Endothelial cell of umbilical vein (primary cell): ENCODE data around the gene RPL35. TPM values are rescaled to one million over a fixed set of nuclear protein-coding genes. Genes with fewer than 3 reads are reported as not detected.
A peak's percentile ranks its signal among the peaks of the same experiment; 100 is the strongest.

ENCODE experiments used
- BruUV-seq: library from RNA; stranded (reverse); fragments of 400-500 nt; replicated peaks from 2 replicates; lab custom pipeline; 2021; lab: Mats Ljungman, UMichigan
- CTCF ChIA-PET: fragments of 300-600, 350-600 bp; sonication (Branson Sonifier 250); formaldehyde crosslinking; loops from one replicate; lab custom pipeline; 2021; ENCODE audit warnings: antibody characterized with exemption, inconsistent platforms; lab: Charles Lee
- POLR2A ChIA-PET: fragments of 300-600, 350-600 bp; sonication (Branson Sonifier 250); formaldehyde crosslinking; loops from one replicate; lab custom pipeline; 2021; ENCODE audit warnings: antibody characterized with exemption, inconsistent platforms; lab: Charles Lee
- DNase-seq: peaks from one replicate; pipeline ENCODE4 v3.0.0-alpha.2; 2011; ENCODE audit warnings: low read depth, low spot score
- FAIRE-seq: peaks from 2 replicates; lab custom pipeline; 2011; peaks lifted over from hg19 to GRCh38; lab: Jason Lieb, UNC
- H2AFZ ChIP-seq: 2 replicates; pipeline ENCODE4 v1.6.0; 2012; ENCODE audit warnings: low read depth, low read length, control low read depth, inconsistent platforms
- H3K27ac ChIP-seq: 2 replicates; pipeline ENCODE4 v1.5.1; 2011; ENCODE audit warnings: low read depth, mild to moderate bottlenecking, control low read depth, low read length, moderate library complexity; ENCODE audit not compliant: insufficient read depth
- H3K27me3 ChIP-seq, 2 experiments: 2 replicates each; pipeline versions ENCODE4 v1.6.0 to v1.6.1; 2011; ENCODE audit warnings: low read length in 2 of 2, mixed read lengths in 1 of 2; ENCODE audit not compliant: control insufficient read depth in 2 of 2, insufficient read depth in 2 of 2
- H3K36me3 ChIP-seq, 2 experiments: 2 replicates in 1 of 2; 3 replicates in 1 of 2; pipeline ENCODE4 v1.5.1; 2011; ENCODE audit warnings: low read length in 2 of 2, mild to moderate bottlenecking in 1 of 2, moderate library complexity in 1 of 2; ENCODE audit not compliant: control insufficient read depth in 2 of 2, insufficient read depth in 2 of 2; ENCODE audit errors: extremely low read depth in 1 of 2
- H3K4me1 ChIP-seq: 3 replicates; pipeline ENCODE4 v1.5.1; 2011; ENCODE audit warnings: mild to moderate bottlenecking, low read length; ENCODE audit not compliant: control insufficient read depth, insufficient read depth; ENCODE audit errors: extremely low read depth
- H3K4me2 ChIP-seq: 2 replicates; pipeline ENCODE4 v1.6.1; 2011; ENCODE audit warnings: low read length, control low read depth, mixed read lengths; ENCODE audit not compliant: insufficient read depth
- H3K4me3 ChIP-seq, 3 experiments: fragments of 200-600 bp in 1 of 3; sonication (generic), shearing (Covaris generic) in 1 of 3; replicated peaks in 1 of 3; 2 replicates each; pipeline ENCODE4 v1.5.1; 2011 to 2016; ENCODE audit warnings: control low read depth in 3 of 3, low read length in 3 of 3, mild to moderate bottlenecking in 2 of 3, inconsistent platforms in 1 of 3, low read depth in 1 of 3, moderate library complexity in 1 of 3; ENCODE audit not compliant: insufficient read depth in 1 of 3
- H3K79me2 ChIP-seq: 2 replicates; pipeline ENCODE4 v1.6.0; 2012; ENCODE audit warnings: low read length, inconsistent platforms; ENCODE audit not compliant: control insufficient read depth, insufficient read depth
- H3K9ac ChIP-seq: replicated peaks from 2 replicates; pipeline ENCODE3; 2011; ENCODE audit warnings: low read length, control low read depth; ENCODE audit not compliant: insufficient read depth; ENCODE audit errors: extremely low read depth
- H3K9me1 ChIP-seq: replicated peaks from 3 replicates; pipeline ENCODE4 v1.6.0; 2011; ENCODE audit warnings: mild to moderate bottlenecking, low read length; ENCODE audit not compliant: control insufficient read depth, insufficient read depth; ENCODE audit errors: extremely low read depth
- H3K9me3 ChIP-seq: replicated peaks from 2 replicates; pipeline ENCODE4 v1.5.1; 2012; ENCODE audit warnings: low read length, inconsistent platforms; ENCODE audit not compliant: control insufficient read depth, insufficient read depth
- H4K20me1 ChIP-seq: replicated peaks from 2 replicates; pipeline ENCODE3; 2011; ENCODE audit warnings: mild to moderate bottlenecking, low read length; ENCODE audit not compliant: control insufficient read depth, insufficient read depth; ENCODE audit errors: extremely low read depth
- EZH2 ChIP-seq: IDR thresholded peaks from 2 replicates; pipeline ENCODE4 v1.6.1; 2012; ENCODE audit warnings: borderline replicate concordance, low read depth, mild to moderate bottlenecking, moderate library complexity, low read length, inconsistent platforms; ENCODE audit not compliant: severe bottlenecking
- FOS ChIP-seq: IDR thresholded peaks from 2 replicates; pipeline ENCODE4 v1.6.1; 2011; ENCODE audit warnings: mild to moderate bottlenecking, low read length, moderate library complexity, borderline replicate concordance; ENCODE audit not compliant: insufficient read depth
- GATA2 ChIP-seq: IDR thresholded peaks from 2 replicates; pipeline ENCODE4 v1.7.0; 2011; ENCODE audit warnings: low read depth, mild to moderate bottlenecking, moderate library complexity, mixed read lengths, low read length; ENCODE audit not compliant: insufficient read length, insufficient read depth
- JUN ChIP-seq: IDR thresholded peaks from 2 replicates; pipeline ENCODE4 v1.6.1; 2011; ENCODE audit warnings: borderline replicate concordance, low read depth; ENCODE audit not compliant: insufficient read length, insufficient read depth
- MYC ChIP-seq: IDR thresholded peaks from one replicate; pipeline ENCODE4 v1.6.1; 2011; ENCODE audit warnings: mild to moderate bottlenecking, low read depth, low read length
- POLR2A ChIP-seq: IDR thresholded peaks from 2 replicates; pipeline ENCODE4 v1.6.1; 2012; ENCODE audit warnings: low read depth, mild to moderate bottlenecking, control low read depth, low read length
- POLR2AphosphoS5 ChIP-seq: IDR thresholded peaks from 2 replicates; pipeline ENCODE4 v1.6.1; 2012; ENCODE audit warnings: low read depth, mild to moderate bottlenecking, control low read depth, low read length, moderate library complexity; ENCODE audit not compliant: insufficient read depth
- dilution Hi-C: fragments of 300-500 bp; cut with MboI; formaldehyde crosslinking; loops from one replicate; pipeline ENCODE4 v1.15.0; 2019; ENCODE audit warnings: low sequenced_read_pairs; ENCODE audit not compliant: extremely low pct_ligation_motif_present
- intact Hi-C: fragments of 100-400 bp; cut with micrococcal nuclease; formaldehyde crosslinking; loops from one replicate; pipeline ENCODE4 v1.10.0; 2022
- polyA plus RNA-seq, 4 experiments: library from polyadenylated mRNA; depleted of rRNA in 3 of 4; stranded (reverse) in 3 of 4; unstranded in 1 of 4; fragments of >200 nt; gene quantifications; 2 replicates each; pipeline versions ENCODE4 v1.2.1 to v1.2.3, GENCODE V29; 2011 to 2012; ENCODE audit warnings: missing spikeins in 1 of 4
- total RNA-seq: library from RNA; stranded (reverse); gene quantifications from 2 replicates; pipeline ENCODE4 v1.2.3, GENCODE V29; 2021
- TF ChIP-seq, protein P1 (sequence below): IDR thresholded peaks from 2 replicates; pipeline ENCODE4 v1.6.1; 2011; ENCODE audit not compliant: insufficient read depth, insufficient read length
- TF ChIP-seq, protein P2 (sequence below), 2 donors: IDR thresholded peaks; 1 replicate in 1 of 2; 2 replicates in 1 of 2; pipeline ENCODE4 v1.5.1; 2011; ENCODE audit warnings: low read length in 2 of 2, mild to moderate bottlenecking in 2 of 2, moderate library complexity in 2 of 2, control low read depth in 1 of 2, inconsistent platforms in 1 of 2, low read depth in 1 of 2; ENCODE audit not compliant: insufficient read depth in 1 of 2; ENCODE audit errors: extremely low read depth in 1 of 2

RPL35 gene
- total and polyA plus RNA-seq, 2 donors (not counting 3 experiments of a cell fraction or from before 2014, with no cell fraction given), result 1,230 to 2,206 TPM

DNA sequence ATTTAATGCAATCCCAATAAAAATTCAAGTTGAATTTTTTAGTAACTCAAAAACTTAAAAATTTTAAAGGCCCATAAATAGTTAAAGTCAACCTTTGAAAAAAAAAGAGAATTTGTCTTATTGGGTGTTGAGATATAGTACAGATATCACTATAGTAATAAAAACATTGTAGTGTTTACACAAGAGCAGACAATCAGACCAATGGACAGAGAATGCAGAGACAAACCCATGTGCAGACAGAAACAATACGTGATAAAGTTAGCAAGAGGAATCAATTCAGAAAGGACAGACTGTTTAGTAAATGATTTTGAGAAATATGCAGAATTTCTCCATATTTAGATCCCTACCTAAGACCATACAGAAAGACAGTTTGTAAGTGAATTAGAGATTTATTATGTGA lies 45.2 kb upstream of the RPL35 start:
- Histone ChIP-seq H3K27ac (peak overlapping the region; percentile 34), H3K79me2 (no peaks in the 10 kb centered on the region), H3K4me2 (no peak overlapping the region), H3K4me3 (no peak overlapping the region), H4K20me1 (no peaks in the 10 kb centered on the region), H3K9me1 (no peaks in the 10 kb centered on the region), H3K9ac (peak overlapping the region; percentile 9), H3K27me3 (no peaks in the 10 kb centered on the region), H3K4me1 (peaks cover 12% of the 10 kb centered on the region), H2AFZ (no peak overlapping the region), H3K36me3 (peaks cover 0 to 2% of the 10 kb centered on the region in 2 experiments), H3K9me3 (no peaks in the 10 kb centered on the region)
- intact Hi-C loops, result no loop called here
- BruUV-seq, result no TSS peak
- TF ChIP-seq, protein P1, sequence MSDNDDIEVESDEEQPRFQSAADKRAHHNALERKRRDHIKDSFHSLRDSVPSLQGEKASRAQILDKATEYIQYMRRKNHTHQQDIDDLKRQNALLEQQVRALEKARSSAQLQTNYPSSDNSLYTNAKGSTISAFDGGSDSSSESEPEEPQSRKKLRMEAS, result no peak
- TF ChIP-seq POLR2AphosphoS5 (no peak), MYC (no peak), JUN (no peak), GATA2 (no peak), EZH2 (no peak), FOS (no peak), POLR2A (no peak)
- TF ChIP-seq, protein P2, sequence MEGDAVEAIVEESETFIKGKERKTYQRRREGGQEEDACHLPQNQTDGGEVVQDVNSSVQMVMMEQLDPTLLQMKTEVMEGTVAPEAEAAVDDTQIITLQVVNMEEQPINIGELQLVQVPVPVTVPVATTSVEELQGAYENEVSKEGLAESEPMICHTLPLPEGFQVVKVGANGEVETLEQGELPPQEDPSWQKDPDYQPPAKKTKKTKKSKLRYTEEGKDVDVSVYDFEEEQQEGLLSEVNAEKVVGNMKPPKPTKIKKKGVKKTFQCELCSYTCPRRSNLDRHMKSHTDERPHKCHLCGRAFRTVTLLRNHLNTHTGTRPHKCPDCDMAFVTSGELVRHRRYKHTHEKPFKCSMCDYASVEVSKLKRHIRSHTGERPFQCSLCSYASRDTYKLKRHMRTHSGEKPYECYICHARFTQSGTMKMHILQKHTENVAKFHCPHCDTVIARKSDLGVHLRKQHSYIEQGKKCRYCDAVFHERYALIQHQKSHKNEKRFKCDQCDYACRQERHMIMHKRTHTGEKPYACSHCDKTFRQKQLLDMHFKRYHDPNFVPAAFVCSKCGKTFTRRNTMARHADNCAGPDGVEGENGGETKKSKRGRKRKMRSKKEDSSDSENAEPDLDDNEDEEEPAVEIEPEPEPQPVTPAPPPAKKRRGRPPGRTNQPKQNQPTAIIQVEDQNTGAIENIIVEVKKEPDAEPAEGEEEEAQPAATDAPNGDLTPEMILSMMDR (IDR thresholded peaks at IDR 0.05; ENCODE audit: extremely low read depth in 1 of 2, insufficient read depth in 1 of 2, low read depth in 1 of 2, low read length in 2 of 2), result no peak
- dilution Hi-C loops, result no loop called here
- peak; percentile 23 for DNase-seq
- ChIA-PET CTCF (no interaction called here), POLR2A (no interaction called here)
- peak; percentile 33 for FAIRE-seq
